ENCODE results near the gene NLK. TPM values are rescaled to one million over a fixed set of nuclear protein-coding genes. Genes with fewer than 3 reads are reported as not detected.

The NLK gene
- polyA plus RNA-seq, 1 experiment, result 24.5 TPM

- CTCF ChIA-PET, result no interaction called here
- TF ChIP-seq CTCF (IDR thresholded peaks at IDR 0.05; ENCODE audit: low read depth, low read length), result no peak
These were observed 151.9 kb downstream of the NLK start for GRCh38 chr17:28194382-28194781.

GRCh38 chr17:28196636-28197035 lies 154.2 kb downstream of the NLK start:
- no peak overlapping the region for H3K27ac ChIP-seq (ENCODE audit: low read depth, low read length)
- no peak overlapping the region for H3K4me3 ChIP-seq (ENCODE audit: low read depth, low read length)
- ChIA-PET POLR2A (no interaction called here), CTCF (no interaction called here)
- no peak for DNase-seq (ENCODE audit: low read depth, low spot score)
- no peak for TF ChIP-seq CTCF (IDR thresholded peaks at IDR 0.05; ENCODE audit: low read depth, low read length)
- H3K27me3 ChIP-seq (ENCODE audit: control insufficient read depth, insufficient read depth, low read length), result no peaks in the 10 kb centered on the region
- no peaks in the 10 kb centered on the region for H3K9me3 ChIP-seq (ENCODE audit: control insufficient read depth, insufficient read depth, low read length)

More at GRCh38 chr17:28194382-28194781, 151.9 kb downstream of the NLK start:
- Histone ChIP-seq H3K27ac (ENCODE audit: low read depth, low read length) (no peak overlapping the region), H3K9me3 (ENCODE audit: control insufficient read depth, insufficient read depth, low read length) (no peaks in the 10 kb centered on the region), H3K4me3 (ENCODE audit: low read depth, low read length) (no peak overlapping the region), H3K27me3 (ENCODE audit: control insufficient read depth, insufficient read depth, low read length) (no peaks in the 10 kb centered on the region)
- POLR2A ChIA-PET, result no interaction called here
- no peak for DNase-seq (ENCODE audit: low read depth, low spot score)

GRCh38 chr17:28199115-28199514 lies 156.6 kb downstream of the NLK start:
- ChIA-PET POLR2A (no interaction called here), CTCF (no interaction called here)
- no peak overlapping the region for H3K4me3 ChIP-seq (ENCODE audit: low read depth, low read length)
- DNase-seq (ENCODE audit: low read depth, low spot score), result no peak
- TF ChIP-seq CTCF (IDR thresholded peaks at IDR 0.05; ENCODE audit: low read depth, low read length), result no peak
- H3K9me3 ChIP-seq (ENCODE audit: control insufficient read depth, insufficient read depth, low read length), result no peaks in the 10 kb centered on the region
- H3K27ac ChIP-seq (ENCODE audit: low read depth, low read length), result no peak overlapping the region
- H3K27me3 ChIP-seq (ENCODE audit: control insufficient read depth, insufficient read depth, low read length), result no peaks in the 10 kb centered on the region

- no peak for DNase-seq (ENCODE audit: low read depth, low spot score)
- no peak for TF ChIP-seq CTCF (IDR thresholded peaks at IDR 0.05; ENCODE audit: low read depth, low read length)
- H3K4me3 ChIP-seq (ENCODE audit: low read depth, low read length), result no peak overlapping the region
- no peak overlapping the region for H3K27ac ChIP-seq (ENCODE audit: low read depth, low read length)
- ChIA-PET POLR2A (interaction anchor here (1.9 kb wide), 1 partner anchor 159 kb away, joined by 6 read pairs; no protein-coding TSS in a partner anchor), CTCF (interaction anchor here (0.6 kb wide), 1 partner anchor 10 kb away, joined by 4 read pairs; no protein-coding TSS in a partner anchor)
- H3K27me3 ChIP-seq (ENCODE audit: control insufficient read depth, insufficient read depth, low read length), result no peaks in the 10 kb centered on the region
- no peaks in the 10 kb centered on the region for H3K9me3 ChIP-seq (ENCODE audit: control insufficient read depth, insufficient read depth, low read length)
These were observed 157.3 kb downstream of the NLK start for GRCh38 chr17:28199728-28200127.

- Histone ChIP-seq H3K27me3 (ENCODE audit: control insufficient read depth, insufficient read depth, low read length) (no peaks in the 10 kb centered on the region), H3K9me3 (ENCODE audit: control insufficient read depth, insufficient read depth, low read length) (no peaks in the 10 kb centered on the region), H3K27ac (ENCODE audit: low read depth, low read length) (no peak overlapping the region), H3K4me3 (ENCODE audit: low read depth, low read length) (no peak overlapping the region)
- CTCF ChIA-PET, result no interaction called here
- DNase-seq (ENCODE audit: low read depth, low spot score), result no peak
- POLR2A ChIA-PET, result interaction anchor here (0.6 to 1.9 kb wide), 2 partner anchors 11 to 160 kb away, joined by 3 to 6 read pairs; no protein-coding TSS in a partner anchor
- TF ChIP-seq CTCF (IDR thresholded peaks at IDR 0.05; ENCODE audit: low read depth, low read length), result no peak
These were observed 158.8 kb downstream of the NLK start for GRCh38 chr17:28201315-28201714.
